Metanephros (tissue), 1 donor: ENCODE measurements around the gene ETS2. TPM values are rescaled to one million over a fixed set of nuclear protein-coding genes. Genes with fewer than 3 reads are reported as not detected.

ENCODE experiments used
- total RNA-seq: library from RNA; depleted of rRNA; stranded (reverse); fragments of >200 nt; gene quantifications from one replicate; pipeline ENCODE4 v1.2.3, GENCODE V29; 2014

The ETS2 gene
- 74.9 TPM for total RNA-seq

DNA sequence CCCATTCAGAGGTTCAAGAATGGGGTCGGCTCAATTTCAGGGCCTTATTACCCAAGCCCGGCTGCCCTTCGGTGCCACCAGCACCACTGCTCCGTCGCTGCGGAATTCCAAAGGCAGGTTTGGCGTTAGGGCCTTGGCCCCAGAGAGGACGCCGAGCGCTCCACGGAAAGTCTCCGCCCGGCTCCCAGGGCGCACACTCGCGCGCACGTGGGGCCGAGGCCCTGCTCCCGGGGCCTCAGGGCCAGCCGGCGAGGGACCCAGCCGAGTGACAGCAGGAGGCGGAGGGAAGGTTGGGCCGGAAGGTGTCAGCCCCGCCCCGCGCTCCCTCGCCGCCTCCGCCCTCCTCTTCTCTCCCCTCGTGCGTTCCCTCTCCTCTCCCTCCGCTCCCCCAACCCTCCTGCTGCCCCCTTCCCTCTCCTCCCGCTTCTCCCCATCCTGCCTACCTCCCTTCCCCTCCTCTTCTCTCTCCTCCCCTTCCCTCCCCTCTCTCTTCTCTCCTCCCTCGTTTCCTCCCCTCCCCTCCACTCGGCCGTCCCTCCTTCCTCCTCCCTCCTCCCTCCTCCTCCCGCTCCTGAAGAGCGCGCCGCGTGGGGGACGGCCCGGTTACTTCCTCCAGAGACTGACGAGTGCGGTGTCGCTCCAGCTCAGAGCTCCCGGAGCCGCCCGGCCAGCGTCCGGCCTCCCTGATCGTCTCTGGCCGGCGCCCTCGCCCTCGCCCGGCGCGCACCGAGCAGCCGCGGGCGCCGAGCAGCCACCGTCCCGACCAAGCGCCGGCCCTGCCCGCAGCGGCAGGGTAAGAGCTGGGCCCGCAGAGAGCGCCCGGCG is at the start of gene ETS2:
Gene ETS2, plus strand, starts transcription at position 602 of the 825 bp plus-strand sequence. CDS start 4,106 bp downstream, outside the sequence.

